T-helper 9 cell (primary cell): ENCODE data around the gene GNAO1.

Experiments used
- DNase-seq: peaks from one replicate; pipeline ENCODE4 v3.0.0-alpha.2; 2020

GNAO1 gene

GRCh38 chr16:56351481-56351880 is 160.2 kb downstream of the GNAO1 start:
- DNase-seq, result no peak

GRCh38 chr16:56352351-56353053 is 161.2 kb downstream of the GNAO1 start:
- DNase-seq, result no peak

- no peak for DNase-seq
Measured at GRCh38 chr16:56353054-56353921, 162.0 kb downstream of the GNAO1 start.

GRCh38 chr16:56354016-56354415 is 162.7 kb downstream of the GNAO1 start:
- no peak for DNase-seq

- DNase-seq, result no peak
Measured at GRCh38 chr16:56354746-56355145, 163.5 kb downstream of the GNAO1 start.

- DNase-seq, result no peak
Measured at GRCh38 chr16:56355221-56355620, 163.9 kb downstream of the GNAO1 start.

GRCh38 chr16:56355786-56356275 is 164.5 kb downstream of the GNAO1 start:
- DNase-seq, result no peak

- DNase-seq, result peak; percentile 44
Measured at GRCh38 chr16:56356276-56357240, 165.3 kb downstream of the GNAO1 start.

- DNase-seq, result no peak
Measured at GRCh38 chr16:56357241-56357764, 166.0 kb downstream of the GNAO1 start.

GRCh38 chr16:56357765-56358322 is 166.6 kb downstream of the GNAO1 start:
- no peak for DNase-seq

- no peak for DNase-seq
Measured at GRCh38 chr16:56360117-56361008, 169.1 kb downstream of the GNAO1 start.

- no peak for DNase-seq
Measured at GRCh38 chr16:56362057-56362655, 170.9 kb downstream of the GNAO1 start.

GRCh38 chr16:56362706-56363105 is 171.4 kb downstream of the GNAO1 start:
- no peak for DNase-seq

GRCh38 chr16:56363181-56363716 is 172.0 kb downstream of the GNAO1 start:
- no peak for DNase-seq

GRCh38 chr16:56363781-56364565 is 172.7 kb downstream of the GNAO1 start:
- DNase-seq, result no peak

GRCh38 chr16:56364865-56365264 is 173.6 kb downstream of the GNAO1 start:
- no peak for DNase-seq

GRCh38 chr16:56365552-56365951 is 174.3 kb downstream of the GNAO1 start:
- DNase-seq, result no peak

- DNase-seq, result no peak
Measured at GRCh38 chr16:56366945-56367344, 175.7 kb downstream of the GNAO1 start.

- no peak for DNase-seq
Measured at GRCh38 chr16:56367764-56368163, 176.5 kb downstream of the GNAO1 start.
